Fibroblast of lung (primary cell): ENCODE data around the gene RABAC1.

ENCODE experiments used
- EZH2 ChIP-seq: IDR thresholded peaks from 2 replicates; pipeline ENCODE4 v1.5.1; 2012; ENCODE audit warnings: low read length, control low read depth, mild to moderate bottlenecking; ENCODE audit errors: missing control alignments
- TF ChIP-seq, protein P1 (sequence below), 2 donors: IDR thresholded peaks in 1 of 2; conservative IDR thresholded peaks in 1 of 2; 1 replicate in 1 of 2; 2 replicates in 1 of 2; pipeline ENCODE4 v1.5.1; 2011 to 2012; ENCODE audit warnings: low read length in 2 of 2, control low read depth in 1 of 2, inconsistent platforms in 1 of 2, low read depth in 1 of 2, mild to moderate bottlenecking in 1 of 2

- TF ChIP-seq, protein P1, sequence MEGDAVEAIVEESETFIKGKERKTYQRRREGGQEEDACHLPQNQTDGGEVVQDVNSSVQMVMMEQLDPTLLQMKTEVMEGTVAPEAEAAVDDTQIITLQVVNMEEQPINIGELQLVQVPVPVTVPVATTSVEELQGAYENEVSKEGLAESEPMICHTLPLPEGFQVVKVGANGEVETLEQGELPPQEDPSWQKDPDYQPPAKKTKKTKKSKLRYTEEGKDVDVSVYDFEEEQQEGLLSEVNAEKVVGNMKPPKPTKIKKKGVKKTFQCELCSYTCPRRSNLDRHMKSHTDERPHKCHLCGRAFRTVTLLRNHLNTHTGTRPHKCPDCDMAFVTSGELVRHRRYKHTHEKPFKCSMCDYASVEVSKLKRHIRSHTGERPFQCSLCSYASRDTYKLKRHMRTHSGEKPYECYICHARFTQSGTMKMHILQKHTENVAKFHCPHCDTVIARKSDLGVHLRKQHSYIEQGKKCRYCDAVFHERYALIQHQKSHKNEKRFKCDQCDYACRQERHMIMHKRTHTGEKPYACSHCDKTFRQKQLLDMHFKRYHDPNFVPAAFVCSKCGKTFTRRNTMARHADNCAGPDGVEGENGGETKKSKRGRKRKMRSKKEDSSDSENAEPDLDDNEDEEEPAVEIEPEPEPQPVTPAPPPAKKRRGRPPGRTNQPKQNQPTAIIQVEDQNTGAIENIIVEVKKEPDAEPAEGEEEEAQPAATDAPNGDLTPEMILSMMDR (conservative IDR thresholded peaks at IDR 0.05 in 1 of 2, IDR thresholded peaks at IDR 0.05 in 1 of 2; ENCODE audit: low read depth in 1 of 2, low read length in 2 of 2), result no peak
- no peak for TF ChIP-seq EZH2
Observed at GRCh38 chr19:41947091-41947490, 12.0 kb downstream of the RABAC1 start.
